GM13977 (cell line): ENCODE data around the gene GABRB2.

Experiments used
- DNase-seq: peaks from one replicate; pipeline ENCODE4 v3.0.0; 2012; ENCODE audit warnings: low spot score
- CTCF ChIP-seq: IDR thresholded peaks from 2 replicates; pipeline ENCODE4 v1.5.1; 2012; ENCODE audit warnings: mild to moderate bottlenecking, control low read depth; ENCODE audit not compliant: insufficient read depth; ENCODE audit errors: extremely low read depth, missing control alignments
- in situ Hi-C: fragments of 300-500 bp; cut with MboI; formaldehyde crosslinking; loops from one replicate; pipeline ENCODE4 v1.12.0; 2022; ENCODE audit warnings: low sequenced_read_pairs, low pct_unique_long_range_greater_than_20kb, mixed read lengths, inconsistent platforms; ENCODE audit not compliant: unreplicated experiment

Gene GABRB2

DNA sequence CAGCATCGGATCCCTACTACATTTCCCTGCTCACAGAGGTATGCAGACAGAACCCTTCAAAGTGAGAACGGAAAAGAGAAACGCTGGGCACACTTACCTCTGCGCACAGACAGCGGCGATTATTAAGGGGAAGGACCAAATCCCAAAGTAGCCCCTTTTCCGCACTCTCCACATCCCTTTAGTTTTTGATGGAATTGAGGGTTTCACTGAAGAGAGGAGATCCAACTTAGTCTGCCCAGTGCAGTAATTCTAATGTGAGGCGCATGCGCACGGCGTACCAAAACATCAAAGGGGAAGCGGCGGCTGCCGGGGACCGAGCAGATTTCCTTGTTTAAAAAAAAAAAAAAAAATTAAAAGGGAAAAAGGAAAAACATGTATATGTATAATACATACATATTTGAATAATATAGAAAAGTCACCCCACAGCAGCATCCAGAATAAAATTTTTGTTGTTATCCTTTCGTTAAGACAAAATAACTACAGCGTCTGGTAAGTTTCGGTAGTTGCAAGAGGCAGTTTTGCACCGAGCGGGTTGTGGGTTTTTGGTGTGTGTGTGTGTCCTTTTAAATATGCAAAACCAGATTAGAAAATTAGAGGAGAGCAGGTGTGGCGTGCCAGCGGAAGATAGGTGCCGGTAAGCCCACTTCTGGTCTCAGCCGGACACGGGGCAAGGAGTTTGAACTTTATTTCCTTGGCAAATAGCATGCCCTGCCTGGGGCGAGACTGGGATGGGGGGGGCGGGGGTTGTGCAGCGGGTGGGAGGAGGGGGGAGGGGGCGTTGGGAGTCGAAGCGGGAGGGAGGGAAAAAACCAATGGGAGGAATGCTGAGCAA lies at the start of gene GABRB2:
Gene GABRB2, minus strand, starts transcription at position 256 of the 832 bp plus-strand sequence. Its CDS starts 82 bp downstream, at position 174.
- in situ Hi-C loops = no loop called here
- DNase-seq = peak; percentile 62

DNA sequence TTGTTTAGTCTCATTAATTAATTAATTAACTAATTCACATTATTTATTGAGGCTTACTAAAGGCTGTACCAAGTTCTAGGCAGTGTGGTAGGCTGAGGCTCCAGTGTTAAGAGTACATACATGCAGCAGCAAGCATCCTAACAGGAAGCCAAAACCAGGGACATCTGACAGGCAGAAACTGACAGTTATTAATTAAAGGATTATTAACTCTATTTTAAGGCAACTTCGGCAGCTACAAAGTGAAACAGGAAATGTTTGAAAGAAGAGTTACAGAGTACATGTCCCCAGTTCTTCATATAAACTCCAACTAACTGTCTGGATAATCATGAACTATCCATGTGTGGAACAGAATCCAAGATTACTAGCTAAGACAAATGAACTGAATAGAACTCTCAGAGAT lies 39.3 kb upstream of the GABRB2 start:
- DNase-seq = no peak
- in situ Hi-C loops = no loop called here
- no peak for TF ChIP-seq CTCF

More for the DNA sequence above, at the start of gene GABRB2:
- TF ChIP-seq CTCF = no peak

- DNase-seq = no peak
- TF ChIP-seq CTCF = no peak
- in situ Hi-C loops = no loop called here
Measured at GRCh38 chr5:161580621-161581020, 34.1 kb upstream of the GABRB2 start.

- in situ Hi-C loops = no loop called here
- no peak for DNase-seq
- TF ChIP-seq CTCF = no peak
Measured at GRCh38 chr5:161572914-161573313, 26.4 kb upstream of the GABRB2 start.

DNA sequence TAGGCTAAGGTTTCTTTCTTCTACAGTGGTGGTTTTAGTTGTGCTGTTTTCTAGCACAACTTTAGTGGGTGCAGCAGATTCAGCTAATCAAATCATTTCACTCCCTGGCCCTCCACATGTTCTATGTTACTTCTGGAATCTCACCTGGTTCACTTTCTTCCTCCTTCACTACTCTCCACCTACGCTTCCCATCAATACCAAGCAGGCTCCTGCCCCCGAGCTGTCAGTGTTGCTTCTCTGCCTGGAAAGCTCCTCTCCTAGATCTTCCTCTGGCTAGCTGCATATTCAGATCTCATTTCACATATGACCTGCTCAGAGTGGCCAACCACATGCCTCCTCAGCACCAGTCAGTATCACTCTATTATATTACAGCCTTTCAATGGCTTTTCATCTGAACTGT lies 19.6 kb upstream of the GABRB2 start:
- DNase-seq = no peak
- in situ Hi-C loops = no loop called here
- no peak for TF ChIP-seq CTCF

DNA sequence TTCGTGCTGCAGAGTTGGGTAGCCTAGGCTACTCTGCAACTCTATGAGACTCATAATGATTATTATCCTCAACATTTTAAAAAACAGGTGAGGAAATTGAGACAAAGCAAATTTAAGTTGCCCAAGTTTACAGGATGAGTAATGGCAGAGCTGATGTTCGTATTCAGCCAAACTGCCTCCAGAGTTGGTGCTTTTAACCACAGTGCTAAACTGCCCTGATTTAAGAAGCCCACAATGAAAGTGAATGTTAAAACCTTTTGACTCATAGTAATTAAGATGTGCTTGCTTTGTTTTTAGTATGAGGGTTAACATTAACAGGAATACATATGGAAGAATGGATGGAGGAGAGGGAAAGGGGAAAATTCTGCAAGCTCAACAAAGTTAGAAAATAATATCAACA lies 15.9 kb upstream of the GABRB2 start:
- in situ Hi-C loops = no loop called here
- no peak for DNase-seq
- no peak for TF ChIP-seq CTCF
